Smooth muscle cell (in vitro differentiated cells): ENCODE measurements around the gene MYH13. TPM values are rescaled to one million over a fixed set of nuclear protein-coding genes. Genes with fewer than 3 reads are reported as not detected.

ENCODE experiments used
- DNase-seq: peaks from one replicate; lab custom pipeline; 2025; ENCODE audit not compliant: unreplicated experiment; lab: John Stamatoyannopoulos, UW
- H2AFZ ChIP-seq: fragments of 200-600 bp; sonication (generic); 2 replicates; pipeline ENCODE4 v1.6.0; 2016; ENCODE audit warnings: antibody characterized with exemption, low read depth, mild to moderate bottlenecking
- H3F3A ChIP-seq: fragments of 200-600 bp; sonication (generic); 2 replicates; pipeline ENCODE4 v1.6.0; 2017; ENCODE audit warnings: antibody characterized with exemption, low read depth
- H3K27ac ChIP-seq: fragments of 200-600 bp; sonication (generic); 2 replicates; pipeline ENCODE4 v1.5.1; 2016; ENCODE audit warnings: low read depth, mild to moderate bottlenecking
- H3K27me3 ChIP-seq: fragments of 200-600 bp; sonication (generic); 2 replicates; pipeline ENCODE4 v1.6.1; 2016; ENCODE audit warnings: low read depth, mild to moderate bottlenecking
- H3K36me3 ChIP-seq: fragments of 200-600 bp; sonication (generic); 2 replicates; pipeline ENCODE4 v1.5.1; 2016; ENCODE audit warnings: low read depth
- H3K4me1 ChIP-seq: fragments of 200-600 bp; sonication (generic); 2 replicates; pipeline ENCODE4 v1.5.1; 2016; ENCODE audit warnings: low read depth
- H3K4me2 ChIP-seq: fragments of 200-600 bp; sonication (generic); 2 replicates; pipeline ENCODE4 v1.6.0; 2016; ENCODE audit warnings: mild to moderate bottlenecking
- H3K4me3 ChIP-seq: fragments of 200-600 bp; sonication (generic); 2 replicates; pipeline ENCODE4 v1.5.1; 2016; ENCODE audit warnings: mild to moderate bottlenecking
- H3K79me2 ChIP-seq: fragments of 200-600 bp; sonication (generic); 2 replicates; pipeline ENCODE4 v1.6.0; 2016; ENCODE audit warnings: low read depth, mild to moderate bottlenecking
- H3K9ac ChIP-seq: fragments of 200-600 bp; sonication (generic); 2 replicates; pipeline ENCODE4 v1.6.0; 2016; ENCODE audit warnings: low read depth
- H3K9me3 ChIP-seq: fragments of 200-600 bp; sonication (generic); replicated peaks from 2 replicates; pipeline ENCODE4 v1.5.1; 2016; ENCODE audit warnings: low read depth
- H4K20me1 ChIP-seq: fragments of 200-600 bp; sonication (generic); 2 replicates; pipeline ENCODE4 v1.6.0; 2016; ENCODE audit warnings: low read depth
- CTCF ChIP-seq: fragments of 200-600 bp; sonication (generic); IDR thresholded peaks from 2 replicates; pipeline ENCODE4 v1.5.1; 2017; ENCODE audit warnings: borderline replicate concordance, mild to moderate bottlenecking, antibody characterized with exemption; ENCODE audit not compliant: insufficient read depth, poor library complexity, severe bottlenecking
- WGBS: methylation state at CpG from one replicate; pipeline ENCODE4 v1.1.7; 2016; ENCODE audit warnings: low lambda C conversion rate; 5-methylcytosine and 5-hydroxymethylcytosine counted together
- polyA plus RNA-seq: library from polyadenylated mRNA; unstranded; fragments of >200 nt; fragmentation: Nextera tagmentation; extraction: Ambion mirVana; gene quantifications from 2 replicates; pipeline ENCODE4 v1.2.1, GENCODE V29; 2016
- total RNA-seq: library from RNA; depleted of rRNA; stranded (reverse); fragments of >200 nt; gene quantifications from 2 replicates; pipeline ENCODE4 v1.2.3, GENCODE V29; 2014

MYH13 gene
- total and polyA plus RNA-seq, 2 experiments from 2014 or later, result 0.09 TPM; not detected in 1

GRCh38 chr17:10313037-10313672, 59.7 kb downstream of the MYH13 start:
- H3K27me3 ChIP-seq, result no peaks in the 10 kb centered on the region
- H3K79me2 ChIP-seq, result no peaks in the 10 kb centered on the region
- no peaks in the 10 kb centered on the region for H3K4me1 ChIP-seq
- no peak for DNase-seq
- H3K4me2 ChIP-seq, result no peak overlapping the region
- H3K4me3 ChIP-seq, result no peak overlapping the region
- no peaks in the 10 kb centered on the region for H3F3A ChIP-seq
- 90% methylated on average over 17 of the region's 17 CpGs for WGBS
- no peaks in the 10 kb centered on the region for H3K9me3 ChIP-seq
- H4K20me1 ChIP-seq, result no peaks in the 10 kb centered on the region
- no peaks in the 10 kb centered on the region for H3K36me3 ChIP-seq
- H3K9ac ChIP-seq, result no peak overlapping the region
- no peak overlapping the region for H2AFZ ChIP-seq
- H3K27ac ChIP-seq, result no peak overlapping the region
- TF ChIP-seq CTCF, result no peak

GRCh38 chr17:10311131-10311530, 61.7 kb downstream of the MYH13 start:
- no peaks in the 10 kb centered on the region for H3K9me3 ChIP-seq
- no peak overlapping the region for H3K4me3 ChIP-seq
- H3K79me2 ChIP-seq, result no peaks in the 10 kb centered on the region
- 71% methylated on average over 6 of the region's 6 CpGs for WGBS
- no peaks in the 10 kb centered on the region for H4K20me1 ChIP-seq
- TF ChIP-seq CTCF, result no peak
- H3K9ac ChIP-seq, result no peak overlapping the region
- no peaks in the 10 kb centered on the region for H3K4me1 ChIP-seq
- DNase-seq, result no peak
- no peaks in the 10 kb centered on the region for H3F3A ChIP-seq
- H3K36me3 ChIP-seq, result no peaks in the 10 kb centered on the region
- H3K4me2 ChIP-seq, result no peak overlapping the region
- no peak overlapping the region for H3K27ac ChIP-seq
- H2AFZ ChIP-seq, result no peak overlapping the region
- no peaks in the 10 kb centered on the region for H3K27me3 ChIP-seq

- Histone ChIP-seq H4K20me1 (no peaks in the 10 kb centered on the region), H3K4me1 (no peaks in the 10 kb centered on the region), H3K4me3 (no peak overlapping the region), H3K4me2 (no peak overlapping the region), H3K79me2 (no peaks in the 10 kb centered on the region), H3K36me3 (no peaks in the 10 kb centered on the region), H3K9ac (no peak overlapping the region), H3K27me3 (no peaks in the 10 kb centered on the region), H3K27ac (no peak overlapping the region), H2AFZ (no peak overlapping the region), H3F3A (no peaks in the 10 kb centered on the region), H3K9me3 (no peaks in the 10 kb centered on the region)
- no peak for TF ChIP-seq CTCF
- DNase-seq, result no peak
- 96% methylated on average over 39 of the region's 44 CpGs for WGBS
These were observed 63.5 kb downstream of the MYH13 start for GRCh38 chr17:10309003-10309974.
